HCT116 (cell line): ENCODE measurements around the gene UQCRFS1. TPM values are rescaled to one million over a fixed set of nuclear protein-coding genes. Genes with fewer than 3 reads are reported as not detected.

ENCODE experiments used
- ATAC-seq: fragments of 200-7000 bp; cut with Tn5 transposase; 2 replicates; pipeline ENCODE4 v1.9.1; 2020; ENCODE audit warnings: mild to moderate bottlenecking, moderate library complexity
- BruUV-seq: library from RNA; stranded (reverse); fragments of 400-500 nt; replicated peaks from 2 replicates; lab custom pipeline; 2021; lab: Mats Ljungman, UMichigan
- CTCF ChIA-PET: fragments of 300-600 bp; sonication (Branson Sonifier 250); formaldehyde crosslinking; loops from one replicate; lab custom pipeline; 2021; ENCODE audit warnings: antibody characterized with exemption; lab: Charles Lee
- POLR2A ChIA-PET: fragments of 300-600, 350-600 bp; sonication (Branson Sonifier 250); formaldehyde crosslinking; loops from one replicate; lab custom pipeline; 2021; ENCODE audit warnings: antibody characterized with exemption; lab: Charles Lee
- RAD21 ChIA-PET, 2 experiments: fragments of 300-600 bp; sonication (Branson Sonifier 250); formaldehyde crosslinking; loops; one replicate each; lab custom pipeline; 2023; ENCODE audit warnings: low total read pairs in 2 of 2; ENCODE audit not compliant: uncharacterized antibody in 2 of 2, unreplicated experiment in 2 of 2, low non-redundant PET in 1 of 2; lab: Charles Lee
- DNase-seq: peaks from one replicate; pipeline ENCODE4 v3.0.0-alpha.2; 2010; ENCODE audit warnings: low read depth, low spot score
- H2AFZ ChIP-seq: fragments of 200-600 bp; shearing (Covaris generic), sonication (generic); 2 replicates; pipeline ENCODE4 v1.6.1; 2017; ENCODE audit warnings: low read depth, mixed run types, mixed read lengths, antibody characterized with exemption, low read length; ENCODE audit not compliant: poor library complexity, severe bottlenecking
- H3K27ac ChIP-seq: 2 replicates; pipeline ENCODE4 v1.5.1; 2012; ENCODE audit warnings: low read depth, low read length
- H3K27me3 ChIP-seq: fragments of 200-600 bp; sonication (generic); 2 replicates; pipeline ENCODE4 v1.6.1; 2016; ENCODE audit warnings: mixed run types, low read length, mixed read lengths; ENCODE audit not compliant: insufficient read depth
- H3K36me3 ChIP-seq, 2 experiments: fragments of 200-500 bp in 1 of 2; fragments of 200-600 bp in 1 of 2; sonication (Bioruptor generic) in 1 of 2; sonication (generic) in 1 of 2; 2 replicates each; pipeline versions ENCODE4 v1.5.1 to v1.6.1; 2014 to 2016; ENCODE audit warnings: low read length in 2 of 2, inconsistent platforms in 1 of 2, mixed read lengths in 1 of 2, mixed run types in 1 of 2; ENCODE audit not compliant: insufficient read depth in 2 of 2, control insufficient read depth in 1 of 2
- H3K4me1 ChIP-seq, 2 experiments: fragments of 200-600 bp in 1 of 2; sonication (generic) in 1 of 2; 2 replicates each; pipeline versions ENCODE4 v1.5.1 to v1.6.1; 2012 to 2017; ENCODE audit warnings: low read length in 2 of 2, inconsistent platforms in 1 of 2, mild to moderate bottlenecking in 1 of 2, mixed read lengths in 1 of 2, mixed run types in 1 of 2, moderate library complexity in 1 of 2; ENCODE audit not compliant: insufficient read depth in 2 of 2, control insufficient read depth in 1 of 2
- H3K4me2 ChIP-seq: fragments of 200-600 bp; sonication (generic); 2 replicates; pipeline ENCODE4 v1.6.1; 2017; ENCODE audit warnings: mixed run types, low read length, mixed read lengths
- H3K4me3 ChIP-seq, 2 experiments: fragments of 200-600 bp in 1 of 2; sonication (generic) in 1 of 2; replicated peaks in 1 of 2; 2 replicates each; pipeline ENCODE4 v1.5.1; 2011 to 2016; ENCODE audit warnings: low read length in 2 of 2, control low read depth in 1 of 2, low read depth in 1 of 2, mild to moderate bottlenecking in 1 of 2, mixed read lengths in 1 of 2, mixed run types in 1 of 2
- H3K79me2 ChIP-seq: fragments of 200-600 bp; sonication (generic); 2 replicates; pipeline ENCODE4 v1.6.1; 2017; ENCODE audit warnings: mild to moderate bottlenecking, mixed run types, low read length, moderate library complexity, mixed read lengths; ENCODE audit not compliant: insufficient read depth
- H3K9ac ChIP-seq: fragments of 200-600 bp; sonication (generic); 2 replicates; pipeline ENCODE4 v1.6.1; 2016; ENCODE audit warnings: low read length, mixed read lengths
- H3K9me2 ChIP-seq: fragments of 200-600 bp; sonication (generic), shearing (Covaris generic); 2 replicates; pipeline ENCODE4 v1.6.1; 2017; ENCODE audit warnings: mixed run types, mild to moderate bottlenecking, moderate library complexity; ENCODE audit not compliant: insufficient read depth
- H3K9me3 ChIP-seq, 2 experiments: fragments of 200-500 bp in 1 of 2; fragments of 200-600 bp in 1 of 2; sonication (Bioruptor generic) in 1 of 2; sonication (generic) in 1 of 2; 2 replicates each; pipeline ENCODE4 v1.6.1; 2014 to 2017; ENCODE audit warnings: low read length in 2 of 2, mixed read lengths in 2 of 2, inconsistent platforms in 1 of 2, low read depth in 1 of 2, mild to moderate bottlenecking in 1 of 2, mixed run types in 1 of 2, moderate library complexity in 1 of 2; ENCODE audit not compliant: control insufficient read depth in 1 of 2, insufficient read depth in 1 of 2
- H4K20me1 ChIP-seq: fragments of 200-600 bp; sonication (generic), shearing (Covaris generic); 2 replicates; pipeline ENCODE4 v1.6.1; 2017; ENCODE audit warnings: mixed run types, mild to moderate bottlenecking, moderate library complexity; ENCODE audit not compliant: insufficient read depth
- CEBPB ChIP-seq: IDR thresholded peaks from 2 replicates; pipeline ENCODE4 v1.6.1; 2012; ENCODE audit warnings: low read depth
- EGR1 ChIP-seq: IDR thresholded peaks from 2 replicates; pipeline ENCODE4 v1.6.1; 2012; ENCODE audit warnings: low read depth
- EZH2 ChIP-seq: fragments of 200-600 bp; sonication (generic); IDR thresholded peaks from 2 replicates; pipeline ENCODE4 v1.6.1; 2017; ENCODE audit warnings: antibody characterized with exemption, mixed run types
- POLR2A ChIP-seq: IDR thresholded peaks from 2 replicates; pipeline ENCODE4 v1.7.0; 2011; ENCODE audit warnings: borderline replicate concordance; ENCODE audit not compliant: insufficient read depth, insufficient read length; ENCODE audit errors: extremely low read depth
- POLR2AphosphoS5 ChIP-seq: IDR thresholded peaks from 2 replicates; pipeline ENCODE4 v1.6.1; 2011; ENCODE audit warnings: mild to moderate bottlenecking, low read depth, low read length, moderate library complexity
- REST ChIP-seq: IDR thresholded peaks from 2 replicates; pipeline ENCODE4 v1.6.1; 2012; ENCODE audit warnings: low read depth
- SIN3A ChIP-seq: IDR thresholded peaks from 2 replicates; pipeline ENCODE4 v1.6.1; 2012; ENCODE audit warnings: low read depth
- SP1 ChIP-seq: IDR thresholded peaks from 2 replicates; pipeline ENCODE4 v1.6.1; 2012; ENCODE audit warnings: low read depth
- SRF ChIP-seq: IDR thresholded peaks from 2 replicates; pipeline ENCODE4 v1.6.1; 2012; ENCODE audit warnings: low read depth
- YY1 ChIP-seq: IDR thresholded peaks from 2 replicates; pipeline ENCODE4 v1.6.1; 2011; ENCODE audit warnings: low read length, low read depth, moderate library complexity, mild to moderate bottlenecking; ENCODE audit not compliant: insufficient replicate concordance; ENCODE audit errors: extremely low read depth
- ZBTB33 ChIP-seq: IDR thresholded peaks from 2 replicates; pipeline ENCODE4 v1.6.1; 2011; ENCODE audit warnings: mild to moderate bottlenecking, low read length, moderate library complexity; ENCODE audit not compliant: insufficient replicate concordance; ENCODE audit errors: extremely low read depth
- intact Hi-C: fragments of 100-400 bp; cut with micrococcal nuclease; formaldehyde crosslinking; loops from 2 replicates; pipeline ENCODE4 v1.10.0; 2022
- total RNA-seq: library from RNA; stranded (reverse); gene quantifications from one replicate; pipeline ENCODE4 v1.2.1, GENCODE V29; 2021; ENCODE audit not compliant: unreplicated experiment
- TF ChIP-seq, protein P1 (sequence below): IDR thresholded peaks from 2 replicates; pipeline ENCODE4 v1.6.1; 2012

UQCRFS1 gene
- total RNA-seq, 1 experiment from 2014 or later, result 45.8 TPM

GRCh38 chr19:29172302-29172701 lies 40.6 kb downstream of the UQCRFS1 start:
- Histone ChIP-seq H3K9ac (no peak overlapping the region), H3K36me3 (no peaks in the 10 kb centered on the region), H3K4me1 (no peaks in the 10 kb centered on the region), H3K9me3 (peaks cover 0 to 3% of the 10 kb centered on the region in 2 experiments; a peak in 1 of 4 replicates), H4K20me1 (no peaks in the 10 kb centered on the region), H3K79me2 (no peaks in the 10 kb centered on the region), H3K9me2 (no peaks in the 10 kb centered on the region), H3K4me2 (no peak overlapping the region), H3K4me3 (no peak overlapping the region), H3K27me3 (no peaks in the 10 kb centered on the region), H3K27ac (no peak overlapping the region), H2AFZ (no peak overlapping the region)
- RAD21 ChIA-PET, result no interaction called here
- no peak for TF ChIP-seq SP1
- no peak for TF ChIP-seq EGR1
- TF ChIP-seq POLR2A, result no peak
- no peak for TF ChIP-seq POLR2AphosphoS5
- no peak for TF ChIP-seq YY1
- no peak for TF ChIP-seq EZH2
- no peak for TF ChIP-seq CEBPB
- TF ChIP-seq SRF, result no peak
- TF ChIP-seq, protein P1, sequence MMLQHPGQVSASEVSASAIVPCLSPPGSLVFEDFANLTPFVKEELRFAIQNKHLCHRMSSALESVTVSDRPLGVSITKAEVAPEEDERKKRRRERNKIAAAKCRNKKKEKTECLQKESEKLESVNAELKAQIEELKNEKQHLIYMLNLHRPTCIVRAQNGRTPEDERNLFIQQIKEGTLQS, result no peak
- TF ChIP-seq REST, result no peak
- TF ChIP-seq SIN3A, result no peak
- no peak for TF ChIP-seq ZBTB33
- ATAC-seq (no peak), DNase-seq (no peak)
- BruUV-seq, result no TSS peak
- intact Hi-C loops, result no loop called here
- POLR2A ChIA-PET, result no interaction called here
- CTCF ChIA-PET, result no interaction called here
